ENCODE data around the gene SCD.
A peak's percentile ranks its signal among the peaks of the same experiment; 100 is the strongest.
"Not testable (repeated sequence)": the region's sequence is repeated elsewhere in the genome, so short reads cannot be mapped to it uniquely, and the experiment has no call there.

SCD gene

GRCh38 chr10:100362570-100363496 lies 15.8 kb downstream of the SCD start:
- no peak for DNase-seq

- DNase-seq: no peak
These were observed 17.1 kb downstream of the SCD start for GRCh38 chr10:100364175-100364574.

GRCh38 chr10:100364735-100365391 lies 17.8 kb downstream of the SCD start:
- DNase-seq: no peak

GRCh38 chr10:100368721-100369120 lies 21.7 kb downstream of the SCD start:
- no peak for DNase-seq

GRCh38 chr10:100370714-100371481 lies 23.9 kb downstream of the SCD start:
- DNase-seq: no peak

GRCh38 chr10:100371482-100372027 lies 24.5 kb downstream of the SCD start:
- no peak for DNase-seq

- DNase-seq: no peak
These were observed 25.6 kb downstream of the SCD start for GRCh38 chr10:100372415-100373297.

- DNase-seq: peak; percentile 81 to 85
These were observed 26.5 kb downstream of the SCD start for GRCh38 chr10:100373298-100374199.

GRCh38 chr10:100374200-100374655 lies 27.2 kb downstream of the SCD start:
- no peak for DNase-seq

GRCh38 chr10:100374677-100375353 lies 27.8 kb downstream of the SCD start:
- not testable (repeated sequence) for DNase-seq

- DNase-seq: not testable (repeated sequence)
These were observed 29.6 kb downstream of the SCD start for GRCh38 chr10:100376656-100377055.

GRCh38 chr10:100377830-100378229 lies 30.8 kb downstream of the SCD start:
- DNase-seq: no peak

GRCh38 chr10:100380400-100380799 lies 33.4 kb downstream of the SCD start:
- DNase-seq: no peak

GRCh38 chr10:100382553-100382952 lies 35.5 kb downstream of the SCD start:
- DNase-seq: no peak

GRCh38 chr10:100383251-100383650 lies 36.2 kb downstream of the SCD start:
- DNase-seq: no peak

GRCh38 chr10:100391163-100392002 lies 44.4 kb downstream of the SCD start:
- DNase-seq: no peak

GRCh38 chr10:100392686-100393003 lies 45.6 kb downstream of the SCD start:
- DNase-seq: no peak

- no peak for DNase-seq
These were observed 48.6 kb downstream of the SCD start for GRCh38 chr10:100395626-100396025.

GRCh38 chr10:100396605-100397004 lies 49.6 kb downstream of the SCD start:
- DNase-seq: no peak

Measured in cerebellar nuclear complex (tissue), 1 donor.